ENCODE data around the gene STAG1.

DNA sequence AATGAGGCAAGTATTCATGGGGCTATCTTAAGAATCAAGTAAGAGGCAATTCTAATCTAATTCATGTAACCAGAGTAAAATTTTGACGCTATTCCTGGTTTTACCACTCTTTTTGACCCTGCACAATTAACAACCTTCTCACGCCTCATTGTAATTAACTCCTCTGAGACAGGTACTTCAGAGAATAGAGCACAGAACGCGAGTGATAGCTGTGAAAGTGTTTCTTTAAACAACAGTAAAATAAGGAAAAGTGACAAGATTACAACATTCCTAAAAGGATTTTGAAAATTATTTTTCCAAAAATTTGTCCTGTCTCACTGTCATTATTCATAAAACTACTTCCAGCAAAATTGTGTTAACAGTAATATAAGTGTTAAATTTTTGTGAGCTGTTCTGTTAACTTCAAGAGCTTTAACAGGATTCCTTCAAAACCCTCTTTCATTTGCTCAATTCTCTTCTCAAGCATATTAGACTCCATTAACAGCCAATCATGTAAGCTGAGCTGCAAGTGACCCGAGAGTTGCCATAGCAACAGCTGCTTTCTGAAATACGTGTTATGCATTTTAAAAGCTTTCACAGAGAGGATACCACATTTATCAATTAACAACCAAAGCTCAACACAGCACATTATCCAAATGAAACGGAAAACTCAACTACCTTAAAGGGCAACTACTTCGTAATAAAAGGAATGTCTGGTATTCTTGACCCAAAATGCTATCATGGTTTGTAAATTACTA, 93.1 kb downstream of the STAG1 start:
- TF ChIP-seq, protein P1, sequence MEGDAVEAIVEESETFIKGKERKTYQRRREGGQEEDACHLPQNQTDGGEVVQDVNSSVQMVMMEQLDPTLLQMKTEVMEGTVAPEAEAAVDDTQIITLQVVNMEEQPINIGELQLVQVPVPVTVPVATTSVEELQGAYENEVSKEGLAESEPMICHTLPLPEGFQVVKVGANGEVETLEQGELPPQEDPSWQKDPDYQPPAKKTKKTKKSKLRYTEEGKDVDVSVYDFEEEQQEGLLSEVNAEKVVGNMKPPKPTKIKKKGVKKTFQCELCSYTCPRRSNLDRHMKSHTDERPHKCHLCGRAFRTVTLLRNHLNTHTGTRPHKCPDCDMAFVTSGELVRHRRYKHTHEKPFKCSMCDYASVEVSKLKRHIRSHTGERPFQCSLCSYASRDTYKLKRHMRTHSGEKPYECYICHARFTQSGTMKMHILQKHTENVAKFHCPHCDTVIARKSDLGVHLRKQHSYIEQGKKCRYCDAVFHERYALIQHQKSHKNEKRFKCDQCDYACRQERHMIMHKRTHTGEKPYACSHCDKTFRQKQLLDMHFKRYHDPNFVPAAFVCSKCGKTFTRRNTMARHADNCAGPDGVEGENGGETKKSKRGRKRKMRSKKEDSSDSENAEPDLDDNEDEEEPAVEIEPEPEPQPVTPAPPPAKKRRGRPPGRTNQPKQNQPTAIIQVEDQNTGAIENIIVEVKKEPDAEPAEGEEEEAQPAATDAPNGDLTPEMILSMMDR (tag by site-specific recombination; IDR thresholded peaks at IDR 0.05) = no peak
- TF ChIP-seq ZBTB21 (tag by site-specific recombination; IDR thresholded peaks at IDR 0.05) = no peak
- TF ChIP-seq, protein P2, sequence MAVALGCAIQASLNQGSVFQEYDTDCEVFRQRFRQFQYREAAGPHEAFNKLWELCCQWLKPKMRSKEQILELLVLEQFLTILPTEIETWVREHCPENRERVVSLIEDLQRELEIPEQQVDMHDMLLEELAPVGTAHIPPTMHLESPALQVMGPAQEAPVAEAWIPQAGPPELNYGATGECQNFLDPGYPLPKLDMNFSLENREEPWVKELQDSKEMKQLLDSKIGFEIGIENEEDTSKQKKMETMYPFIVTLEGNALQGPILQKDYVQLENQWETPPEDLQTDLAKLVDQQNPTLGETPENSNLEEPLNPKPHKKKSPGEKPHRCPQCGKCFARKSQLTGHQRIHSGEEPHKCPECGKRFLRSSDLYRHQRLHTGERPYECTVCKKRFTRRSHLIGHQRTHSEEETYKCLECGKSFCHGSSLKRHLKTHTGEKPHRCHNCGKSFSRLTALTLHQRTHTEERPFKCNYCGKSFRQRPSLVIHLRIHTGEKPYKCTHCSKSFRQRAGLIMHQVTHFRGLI (tag by site-specific recombination; IDR thresholded peaks at IDR 0.05) = no peak
- no peak for TF ChIP-seq YY1 (tag by site-specific recombination; IDR thresholded peaks at IDR 0.05)
- no peak for TF ChIP-seq ZNF416 (tag by site-specific recombination; IDR thresholded peaks at IDR 0.05)
- TF ChIP-seq ZNF133 (tag by site-specific recombination; IDR thresholded peaks at IDR 0.05) = no peak
- TF ChIP-seq ZNF214 (tag by site-specific recombination; IDR thresholded peaks at IDR 0.05; ENCODE audit: borderline replicate concordance) = no peak
